ENCODE data around the gene ZNF195.
A peak's percentile ranks its signal among the peaks of the same experiment; 100 is the strongest.
"Not testable (repeated sequence)": the region's sequence is repeated elsewhere in the genome, so short reads cannot be mapped to it uniquely, and the experiment has no call there.

The ZNF195 gene

DNA sequence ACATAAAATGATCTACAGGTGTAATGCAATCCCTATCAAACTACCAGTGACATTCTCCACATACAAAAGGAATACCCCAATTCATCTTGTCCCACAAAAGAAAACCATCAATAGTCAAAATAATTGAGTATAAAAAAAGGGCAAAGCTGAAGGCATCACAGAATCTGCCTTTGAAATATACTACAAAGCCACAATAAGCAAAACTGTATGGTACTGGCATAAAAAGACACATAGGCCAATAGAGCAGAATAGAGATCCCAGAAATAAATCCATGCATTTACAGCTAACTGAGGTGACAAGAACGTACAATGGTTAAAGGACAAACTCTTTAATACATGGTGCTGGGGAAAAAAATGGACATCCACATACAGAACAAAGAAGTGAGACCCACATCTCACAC lies 31.8 kb downstream of the ZNF195 start:
- DNase-seq (ENCODE audit: low spot score): no peak

- DNase-seq (ENCODE audit: low spot score): no peak
Observed at GRCh38 chr11:3346587-3346986, 32.4 kb downstream of the ZNF195 start.

DNA sequence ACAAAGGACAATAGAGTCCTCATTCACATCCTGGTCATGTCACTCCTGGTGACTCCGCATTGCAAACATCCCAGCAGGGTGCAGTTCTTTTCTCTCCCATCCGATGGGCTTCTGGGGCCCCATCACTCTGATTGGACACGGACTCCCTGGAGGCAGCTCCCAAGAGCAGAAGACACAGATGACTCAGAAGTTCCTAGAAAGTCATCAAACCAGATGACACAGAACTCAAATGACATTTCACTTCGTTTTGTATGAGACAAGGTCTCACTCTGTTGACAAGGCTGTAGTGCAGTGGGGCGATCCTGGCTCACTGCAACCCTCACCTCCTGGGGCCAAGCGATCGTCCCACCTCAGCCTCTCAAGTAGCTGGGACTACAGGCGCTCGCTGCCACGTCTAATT lies 33.2 kb downstream of the ZNF195 start:
- no peak for DNase-seq (ENCODE audit: low spot score)

DNA sequence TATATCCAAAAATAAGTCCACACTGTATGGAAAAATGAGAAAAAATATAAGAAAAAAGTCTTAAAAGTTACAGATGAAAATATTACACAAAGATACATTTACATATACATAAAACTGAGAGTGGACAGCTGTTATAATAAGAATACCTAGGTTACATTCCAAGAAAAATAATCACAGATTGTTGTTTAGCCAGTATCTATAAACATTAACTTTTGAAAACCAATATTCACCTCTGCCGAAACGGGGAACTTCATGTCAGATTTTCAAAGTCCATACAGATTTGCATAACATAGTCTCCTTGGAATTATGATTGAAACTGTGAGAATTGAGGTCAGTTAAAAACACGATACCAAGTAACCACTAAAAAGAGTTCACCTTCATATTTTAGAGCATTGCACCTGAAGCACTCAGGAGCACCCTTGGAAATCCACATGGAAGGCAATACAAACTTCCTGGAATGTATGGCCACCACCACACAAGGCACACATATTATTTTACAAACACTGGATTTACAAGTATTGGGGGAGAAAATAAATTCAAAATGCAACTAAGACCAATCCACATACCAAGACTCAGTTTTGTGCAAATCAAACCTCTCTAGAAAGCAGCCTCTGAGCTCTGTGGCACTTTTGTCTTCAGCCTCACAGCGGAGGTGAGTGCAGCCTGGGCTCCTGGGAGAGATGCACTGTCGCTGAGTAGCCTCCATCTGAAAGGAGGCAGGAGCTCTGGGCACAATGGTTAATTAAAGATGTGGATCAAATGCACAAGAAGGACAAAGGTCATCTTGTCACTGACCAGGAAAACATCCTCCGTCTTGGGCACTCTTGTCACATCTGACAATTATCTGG lies 34.4 kb downstream of the ZNF195 start:
- DNase-seq (ENCODE audit: low spot score): no peak

GRCh38 chr11:3342709-3343108 lies 36.2 kb downstream of the ZNF195 start:
- DNase-seq (ENCODE audit: low spot score): no peak

DNA sequence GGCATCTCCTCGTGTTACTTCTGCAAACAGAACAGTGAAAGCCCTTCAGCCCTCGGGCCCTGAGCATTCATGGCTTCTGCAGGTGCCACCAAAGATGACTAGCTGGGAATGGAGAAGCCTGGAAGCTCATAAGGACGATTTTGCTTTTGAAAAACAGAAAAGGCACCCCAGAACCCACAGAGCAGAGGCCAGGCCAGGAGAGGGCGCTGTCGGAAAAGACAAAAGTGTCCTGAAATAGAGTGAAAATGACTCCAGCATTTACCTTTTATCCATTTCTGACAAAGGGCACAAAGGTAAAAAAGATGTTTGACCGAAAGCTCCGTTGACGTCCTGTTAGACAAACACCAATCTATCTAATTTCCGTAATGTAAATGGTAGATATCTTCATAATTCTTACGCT lies 37.6 kb downstream of the ZNF195 start:
- DNase-seq (ENCODE audit: low spot score): peak; percentile 31

GRCh38 chr11:3340025-3340424 lies 38.9 kb downstream of the ZNF195 start:
- peak; percentile 79 for DNase-seq (ENCODE audit: low spot score)

GRCh38 chr11:3339340-3339624 lies 39.7 kb downstream of the ZNF195 start:
- DNase-seq (ENCODE audit: low spot score): no peak

- DNase-seq (ENCODE audit: low spot score): no peak
Observed at GRCh38 chr11:3338569-3339339, 40.2 kb downstream of the ZNF195 start.

DNA sequence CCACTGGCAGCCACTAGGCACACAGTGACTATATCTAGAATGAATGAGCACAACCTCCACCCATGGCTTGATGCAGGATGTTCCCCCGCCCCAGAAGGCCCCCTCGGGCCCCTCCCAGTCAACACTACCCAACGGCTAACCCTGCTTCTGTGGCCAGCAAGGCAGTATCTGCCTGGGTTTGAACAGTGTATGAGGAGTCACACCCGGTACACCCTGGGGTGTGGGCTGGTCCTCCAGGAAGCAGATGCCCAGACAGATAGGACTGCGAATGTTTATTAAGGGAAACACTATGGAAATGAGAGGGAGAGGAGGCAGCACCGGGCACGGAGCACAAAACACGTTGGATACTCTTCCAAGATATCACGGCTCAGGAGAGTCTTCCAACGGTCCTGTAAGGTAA lies 42.5 kb downstream of the ZNF195 start:
- DNase-seq (ENCODE audit: low spot score): not testable (repeated sequence)

DNA sequence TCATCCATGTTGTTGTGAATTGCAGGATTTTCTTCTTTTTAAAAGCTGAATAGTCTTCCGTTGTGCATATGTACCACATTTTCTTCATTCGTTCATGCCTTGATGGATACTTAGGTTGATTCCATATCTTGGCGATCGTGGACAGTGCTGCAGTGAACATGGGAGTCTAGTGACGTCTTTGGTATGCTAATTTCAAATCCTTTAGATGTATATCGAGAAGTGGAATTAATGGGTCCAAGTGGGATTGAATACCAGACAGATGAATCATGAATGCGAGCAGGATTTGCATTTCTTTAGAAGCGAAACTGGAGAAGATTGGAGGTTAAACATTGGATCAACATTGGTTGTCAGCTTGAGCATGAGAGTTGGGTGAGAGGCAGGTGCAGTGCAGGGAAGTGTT lies 45.8 kb downstream of the ZNF195 start:
- DNase-seq (ENCODE audit: low spot score): not testable (repeated sequence)

DNA sequence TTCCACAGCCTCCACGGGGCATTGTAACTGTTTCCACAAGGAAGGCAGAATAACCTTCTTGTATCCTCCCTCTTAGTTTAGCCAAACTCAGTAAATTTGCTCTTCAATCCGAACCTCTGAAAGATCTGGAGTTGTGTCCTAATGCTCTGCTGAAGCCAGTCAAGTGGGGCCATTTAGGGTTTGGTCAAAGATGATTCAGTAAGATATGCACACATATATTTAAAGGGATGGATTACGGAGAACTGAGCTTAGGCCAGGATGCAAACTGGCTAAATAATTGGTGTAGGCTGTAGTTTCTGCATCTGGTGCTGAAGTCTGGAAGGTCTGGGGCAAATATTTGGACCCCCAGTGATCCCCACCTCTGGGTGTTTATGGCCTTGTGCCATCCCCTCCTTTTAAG lies 47.9 kb downstream of the ZNF195 start:
- DNase-seq (ENCODE audit: low spot score): not testable (repeated sequence)

- DNase-seq (ENCODE audit: low spot score): not testable (repeated sequence)
Observed at GRCh38 chr11:3330064-3330463, 48.9 kb downstream of the ZNF195 start.

DNA sequence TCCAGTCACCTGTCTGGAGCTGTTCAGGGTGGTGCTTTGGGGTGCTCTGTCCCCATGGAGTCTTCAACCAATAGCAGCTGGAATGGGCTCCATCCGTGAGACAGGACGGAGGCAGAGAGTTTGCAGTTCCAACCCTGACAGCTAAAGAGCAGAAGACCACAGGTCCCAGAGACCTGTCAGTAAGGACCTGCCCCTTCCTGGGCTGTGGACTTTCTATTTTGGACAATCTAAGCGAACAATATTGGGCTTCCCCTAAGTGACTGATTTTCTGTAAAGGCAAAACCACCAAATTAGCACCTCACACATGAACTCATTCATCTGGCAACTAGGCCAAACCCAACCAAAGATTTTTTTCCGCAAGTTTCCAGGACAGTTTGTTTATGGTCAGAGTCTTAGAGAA lies 50.4 kb downstream of the ZNF195 start:
- DNase-seq (ENCODE audit: low spot score): not testable (repeated sequence)

- DNase-seq (ENCODE audit: low spot score): not testable (repeated sequence)
Observed at GRCh38 chr11:3326450-3326849, 52.5 kb downstream of the ZNF195 start.

DNA sequence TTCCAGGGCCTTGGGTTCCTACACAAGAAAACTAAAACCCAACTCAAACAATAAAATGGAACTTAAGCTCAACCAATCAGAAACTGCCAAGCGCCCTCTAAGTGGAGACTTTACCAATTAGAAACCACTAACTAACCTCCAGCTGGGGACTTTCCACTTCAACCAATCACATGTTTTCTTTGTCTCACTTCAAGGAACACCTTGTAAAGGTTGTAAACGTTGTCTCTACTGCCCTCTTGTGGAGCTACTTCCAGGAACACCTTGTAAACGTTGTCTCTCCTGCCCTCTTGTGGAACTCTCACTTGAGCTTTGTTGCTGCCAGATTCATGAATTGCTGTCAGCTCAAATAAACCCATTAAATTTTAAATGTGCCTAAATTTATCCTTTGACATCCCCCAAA lies 54.2 kb downstream of the ZNF195 start:
- not testable (repeated sequence) for DNase-seq (ENCODE audit: low spot score)
